Psoas muscle (tissue), 8 donors: ENCODE measurements around the gene RHEX. TPM values are rescaled to one million over a fixed set of nuclear protein-coding genes. Genes with fewer than 3 reads are reported as not detected.

ENCODE experiments used
- ATAC-seq, 4 donors: fragments of 200-7000 bp; cut with Tn5 transposase; one replicate each; pipeline ENCODE4 v1.9.1; 2020; ENCODE audit warnings: moderate library complexity in 3 of 4, mild to moderate bottlenecking in 2 of 4
- DNase-seq, 2 donors: peaks; one replicate each; pipeline ENCODE4 v3.0.0-alpha.2; 2020
- H3K27ac ChIP-seq: fragments of 200-600 bp; one replicate; pipeline ENCODE4 v1.8.0; 2022
- H3K27me3 ChIP-seq, 3 donors: fragments of 200-600 bp in 1 of 3; one replicate each; pipeline versions ENCODE4 v1.6.1 to v1.8.0; 2013 to 2022; ENCODE audit warnings: low read length in 2 of 3, mild to moderate bottlenecking in 2 of 3, moderate library complexity in 1 of 3; ENCODE audit not compliant: insufficient read depth in 3 of 3
- H3K36me3 ChIP-seq, 2 donors: fragments of 200-600 bp in 1 of 2; one replicate each; pipeline versions ENCODE4 v1.6.1 to v1.8.0; 2013 to 2022; ENCODE audit warnings: low read depth in 1 of 2, mild to moderate bottlenecking in 1 of 2, moderate library complexity in 1 of 2; ENCODE audit not compliant: insufficient read depth in 1 of 2
- H3K4me1 ChIP-seq: fragments of 200-600 bp; one replicate; pipeline ENCODE4 v1.8.0; 2022
- H3K4me3 ChIP-seq: fragments of 200-600 bp; one replicate; pipeline ENCODE4 v1.8.0; 2022; ENCODE audit warnings: mild to moderate bottlenecking
- H3K9me3 ChIP-seq: fragments of 200-600 bp; one replicate; pipeline ENCODE4 v1.8.0; 2022
- WGBS, 3 donors: extraction: QIAGEN DNeasy Blood & Tissue Kit; methylation state at CpG; one replicate each; pipeline versions ENCODE4 v1.1.6 to v1.1.7; 2013; 5-methylcytosine and 5-hydroxymethylcytosine counted together
- intact Hi-C, 2 donors: fragments of 100-400 bp; cut with DNase I; formaldehyde crosslinking; loops; one replicate each; pipeline versions ENCODE4 v1.11.0 to v1.14.2; 2022
- polyA plus RNA-seq, 3 donors: library from polyadenylated mRNA; stranded (reverse); fragments of 200-250 nt; gene quantifications; one replicate each; pipeline ENCODE4 v1.2.3, GENCODE V29; 2013
- total RNA-seq, 4 donors: library from RNA; stranded (reverse); fragmentation: NEBNext Ultra II Directional in 2 of 4; extraction: Animal tissue kit (Norgen Biotek cat#: 25700) in 2 of 4; gene quantifications; one replicate each; pipeline versions ENCODE4 v1.2.1 to v1.2.4, GENCODE V29; 2021 to 2023
- TF ChIP-seq, protein P1 (sequence below): fragments of 200-600 bp; IDR thresholded peaks from one replicate; pipeline ENCODE4 v1.8.0; 2022; ENCODE audit warnings: antibody characterized with exemption
- donor health status: healthy with polysubstance abuse.
- donor health status: DM: no; HTN: no; CAD: no; lungs with moderate emphysema.
- donor health status: Bipolar disorder and iron deficiency.
- donor health status: healthy.
- donor health status: DM: yes; HTN: yes; CAD: no.
- donor health status: DM: no; HTN: no; CAD: no.
- donor health status: DM: no; HTN: no; CAD: no.
- donor health status: DM: yes; HTN: yes; CAD: no.

Gene RHEX
- total and polyA plus RNA-seq, 7 donors = 0.13 to 0.95 (median 0.40) TPM; not detected in 1

DNA sequence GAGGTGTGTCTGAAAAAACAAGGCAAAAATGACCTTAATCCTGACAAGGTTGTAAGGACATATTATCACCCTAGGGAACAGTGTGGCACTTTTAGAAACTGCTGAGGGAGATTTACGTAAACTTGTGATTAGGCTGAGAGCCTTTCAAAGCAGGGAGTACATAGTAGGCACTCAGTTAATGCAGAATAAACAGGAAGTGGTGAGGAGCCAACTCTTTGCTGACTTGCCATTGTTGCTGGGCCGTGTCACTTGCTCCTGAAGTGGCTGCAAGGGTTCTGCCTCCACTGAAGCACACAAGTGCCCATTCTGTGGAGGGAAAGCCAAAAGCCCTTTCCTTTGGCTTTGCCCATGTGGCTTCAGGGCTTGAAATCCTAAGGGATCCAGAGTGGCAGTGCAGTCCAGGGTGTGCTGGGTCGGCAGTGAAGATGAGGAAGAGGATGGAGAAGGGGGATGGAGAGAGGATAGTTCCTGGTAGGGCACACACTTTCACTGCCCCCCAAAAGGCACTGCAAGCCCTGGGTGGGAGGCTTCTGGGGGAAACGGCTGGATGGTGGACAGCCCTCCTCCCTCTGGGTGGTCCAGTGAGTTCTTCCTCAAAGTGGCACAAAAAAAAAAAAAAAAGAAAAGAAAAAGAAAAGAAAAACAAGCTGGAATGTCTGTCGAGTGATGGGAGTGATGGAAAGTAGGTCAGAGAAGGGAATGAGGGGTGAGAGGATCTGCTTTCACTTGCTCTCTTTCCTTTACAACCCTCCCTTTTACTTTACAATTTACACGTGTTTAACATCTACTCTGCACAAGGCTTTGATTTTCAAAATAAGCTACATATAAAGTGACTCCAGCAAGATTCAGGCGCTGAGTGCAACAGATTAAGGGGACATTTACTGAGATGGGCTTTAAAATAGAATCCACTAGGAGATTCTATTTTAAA, 13.7 kb upstream of the RHEX start:
- Histone ChIP-seq H3K4me1 (no peaks in the 10 kb centered on the region), H3K9me3 (no peaks in the 10 kb centered on the region), H3K27ac (no peak overlapping the region), H3K27me3 (peaks cover 0 to 9% (median 0%) of the 10 kb centered on the region in 3 donors), H3K4me3 (no peak overlapping the region), H3K36me3 (no peaks in the 10 kb centered on the region)
- WGBS, 3 donors = 32 to 44% (median 39%) methylated on average over 7 of the region's 7 CpGs
- TF ChIP-seq, protein P1, sequence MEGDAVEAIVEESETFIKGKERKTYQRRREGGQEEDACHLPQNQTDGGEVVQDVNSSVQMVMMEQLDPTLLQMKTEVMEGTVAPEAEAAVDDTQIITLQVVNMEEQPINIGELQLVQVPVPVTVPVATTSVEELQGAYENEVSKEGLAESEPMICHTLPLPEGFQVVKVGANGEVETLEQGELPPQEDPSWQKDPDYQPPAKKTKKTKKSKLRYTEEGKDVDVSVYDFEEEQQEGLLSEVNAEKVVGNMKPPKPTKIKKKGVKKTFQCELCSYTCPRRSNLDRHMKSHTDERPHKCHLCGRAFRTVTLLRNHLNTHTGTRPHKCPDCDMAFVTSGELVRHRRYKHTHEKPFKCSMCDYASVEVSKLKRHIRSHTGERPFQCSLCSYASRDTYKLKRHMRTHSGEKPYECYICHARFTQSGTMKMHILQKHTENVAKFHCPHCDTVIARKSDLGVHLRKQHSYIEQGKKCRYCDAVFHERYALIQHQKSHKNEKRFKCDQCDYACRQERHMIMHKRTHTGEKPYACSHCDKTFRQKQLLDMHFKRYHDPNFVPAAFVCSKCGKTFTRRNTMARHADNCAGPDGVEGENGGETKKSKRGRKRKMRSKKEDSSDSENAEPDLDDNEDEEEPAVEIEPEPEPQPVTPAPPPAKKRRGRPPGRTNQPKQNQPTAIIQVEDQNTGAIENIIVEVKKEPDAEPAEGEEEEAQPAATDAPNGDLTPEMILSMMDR = no peak
- no peak for DNase-seq
- ATAC-seq = no peak
- intact Hi-C loops = no loop called here

DNA sequence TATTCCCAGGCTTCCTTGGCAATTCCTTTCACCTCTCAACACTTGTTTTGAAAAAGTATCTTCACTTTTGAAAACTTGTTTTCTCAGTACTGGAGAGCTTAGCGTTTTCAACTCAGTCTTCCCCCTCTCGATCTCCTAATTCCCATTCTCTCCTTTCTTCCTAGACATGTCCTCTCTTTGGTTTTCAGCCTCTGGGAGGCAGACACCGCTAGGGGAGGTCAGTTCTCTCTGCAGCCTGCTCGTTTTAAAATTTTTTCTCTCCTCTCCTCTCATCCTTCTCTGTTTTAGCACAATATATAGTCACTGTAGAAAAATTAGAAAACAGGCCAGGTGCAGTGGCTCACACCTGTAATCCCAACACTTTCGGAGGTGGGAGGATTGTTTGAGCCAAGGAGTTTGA, 12.6 kb upstream of the RHEX start:
- no peak for ATAC-seq
- H3K27ac ChIP-seq = no peak overlapping the region
- WGBS, 3 donors = 47 to 58% (median 49%) methylated on average over 5 of the region's 5 CpGs
- H3K27me3 ChIP-seq = peaks cover 0 to 9% (median 0%) of the 10 kb centered on the region in 3 donors
- no peaks in the 10 kb centered on the region for H3K4me1 ChIP-seq
- no peak overlapping the region for H3K4me3 ChIP-seq
- no peaks in the 10 kb centered on the region for H3K9me3 ChIP-seq
- TF ChIP-seq, protein P1 = no peak
- H3K36me3 ChIP-seq = no peaks in the 10 kb centered on the region
- DNase-seq = no peak
- intact Hi-C loops = no loop called here

DNA sequence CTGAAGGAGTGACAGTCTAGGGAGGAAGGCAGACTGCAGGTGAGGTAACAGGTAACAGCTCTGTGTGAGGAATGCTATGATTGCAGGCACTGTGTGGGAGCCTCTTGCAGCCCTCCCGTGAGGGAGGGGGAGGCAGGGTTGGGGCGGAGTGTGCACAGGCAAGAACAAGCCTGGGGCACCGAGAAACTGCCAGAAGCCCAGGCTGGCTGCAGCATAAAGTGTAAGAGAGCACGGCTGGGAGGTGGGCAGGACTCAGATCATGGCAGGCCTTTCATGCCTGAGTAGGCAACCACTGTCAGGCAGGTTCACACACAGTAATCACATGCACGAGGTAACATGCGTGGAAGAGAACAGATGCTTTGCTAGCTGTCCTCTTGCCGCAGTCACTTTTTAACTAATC, 11.3 kb upstream of the RHEX start:
- Histone ChIP-seq H3K27me3 (peaks cover 0 to 9% (median 0%) of the 10 kb centered on the region in 3 donors), H3K36me3 (no peaks in the 10 kb centered on the region), H3K4me3 (no peak overlapping the region), H3K27ac (no peak overlapping the region), H3K9me3 (no peaks in the 10 kb centered on the region), H3K4me1 (no peaks in the 10 kb centered on the region)
- whole genome bisulfite sequencing, 3 donors = 40 to 44% (median 42%) methylated on average over 7 of the region's 7 CpGs
- ATAC-seq = no peak
- intact Hi-C loops = no loop called here
- no peak for DNase-seq
- TF ChIP-seq, protein P1 = no peak

DNA sequence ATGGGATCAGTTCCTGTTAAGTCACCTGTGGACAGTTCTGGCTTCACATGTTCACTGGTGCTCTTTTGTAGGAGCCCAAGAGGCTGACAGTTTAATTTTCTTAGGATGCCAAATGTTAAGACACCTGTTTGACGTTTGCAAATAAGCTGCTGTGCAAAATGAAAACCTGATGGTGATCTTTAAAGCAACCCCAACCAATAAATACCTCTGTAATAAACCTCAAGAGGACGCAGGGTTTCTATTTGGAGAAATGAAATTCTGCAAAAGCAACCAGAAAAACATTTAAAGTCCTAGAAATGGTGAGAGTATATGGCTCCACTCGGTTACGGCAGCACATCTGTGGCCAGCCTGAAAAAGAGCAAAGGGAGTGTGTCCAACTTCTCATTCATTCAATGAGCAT, 5.7 kb upstream of the RHEX start:
- 51 to 59% (median 59%) methylated on average over 4 of the region's 4 CpGs for WGBS, 3 donors
- ATAC-seq (no peak), DNase-seq (no peak)
- H3K4me3 ChIP-seq = no peak overlapping the region
- TF ChIP-seq, protein P1 = no peak
- H3K27ac ChIP-seq = no peak overlapping the region
- H3K9me3 ChIP-seq = no peaks in the 10 kb centered on the region
- H3K27me3 ChIP-seq = peaks cover 0 to 3% (median 0%) of the 10 kb centered on the region in 3 donors
- intact Hi-C loops = no loop called here
- H3K4me1 ChIP-seq = no peaks in the 10 kb centered on the region
- no peaks in the 10 kb centered on the region for H3K36me3 ChIP-seq
